ENCODE results near the gene CHST11.

GRCh38 chr12:104622928-104623327 is 166.2 kb downstream of the CHST11 start:
- TF ChIP-seq CTCF (IDR thresholded peaks at IDR 0.05) (no peak), POLR2A (IDR thresholded peaks at IDR 0.05) (no peak)
